CD8-positive, alpha-beta memory T cell (primary cell): ENCODE results near the gene RUNX3. TPM values are rescaled to one million over a fixed set of nuclear protein-coding genes. Genes with fewer than 3 reads are reported as not detected.

Source experiments
- CTCF ChIA-PET: fragments of 350-600 bp; sonication (Branson Sonifier 250); formaldehyde crosslinking; loops from one replicate; lab custom pipeline; 2021; ENCODE audit warnings: antibody characterized with exemption; lab: Charles Lee
- POLR2A ChIA-PET: fragments of 350-600 bp; sonication (Branson Sonifier 250); formaldehyde crosslinking; loops from one replicate; lab custom pipeline; 2021; ENCODE audit warnings: antibody characterized with exemption; lab: Charles Lee
- DNase-seq, 5 donors: peaks; one replicate each; pipeline versions ENCODE4 v3.0.0 to v3.0.0-alpha.2; 2020 to 2022; ENCODE audit warnings: mixed read lengths in 1 of 5
- H3K27ac ChIP-seq: one replicate; pipeline ENCODE4 v1.7.0; 2013; ENCODE audit warnings: low read depth, mild to moderate bottlenecking, low read length, moderate library complexity
- H3K27me3 ChIP-seq: 2 replicates; pipeline ENCODE4 v1.7.0; 2013; ENCODE audit warnings: low read length, mild to moderate bottlenecking; ENCODE audit not compliant: insufficient read depth, poor library complexity, severe bottlenecking
- H3K36me3 ChIP-seq: 2 replicates; pipeline ENCODE4 v1.7.0; 2013; ENCODE audit warnings: mild to moderate bottlenecking, low read length, moderate library complexity; ENCODE audit not compliant: insufficient read depth
- H3K4me1 ChIP-seq: 2 replicates; pipeline ENCODE4 v1.7.0; 2013; ENCODE audit warnings: mild to moderate bottlenecking, low read length, moderate library complexity; ENCODE audit not compliant: insufficient read depth
- H3K4me3 ChIP-seq: 2 replicates; pipeline ENCODE4 v1.7.0; 2013; ENCODE audit warnings: mild to moderate bottlenecking, low read length
- H3K9me3 ChIP-seq: 2 replicates; pipeline ENCODE4 v1.7.0; 2013; ENCODE audit warnings: mild to moderate bottlenecking, low read length
- H3K27ac Mint-ChIP-seq, 8 donors: one replicate each; pipeline ENCODE4 v1.8.0; 2020 to 2021; ENCODE audit warnings: mixed read lengths in 8 of 8, mild to moderate bottlenecking in 6 of 8, inconsistent platforms in 3 of 8, moderate library complexity in 3 of 8
- H3K27me3 Mint-ChIP-seq, 2 donors: one replicate each; pipeline ENCODE4 v1.8.0; 2020 to 2021; ENCODE audit warnings: mixed read lengths in 2 of 2, mild to moderate bottlenecking in 1 of 2, moderate library complexity in 1 of 2
- H3K36me3 Mint-ChIP-seq, 3 donors: one replicate each; pipeline ENCODE4 v1.8.0; 2020 to 2021; ENCODE audit warnings: mixed read lengths in 3 of 3, inconsistent platforms in 1 of 3, mild to moderate bottlenecking in 1 of 3
- H3K4me1 Mint-ChIP-seq, 3 donors: one replicate each; pipeline ENCODE4 v1.8.0; 2020 to 2021; ENCODE audit warnings: mixed read lengths in 3 of 3, inconsistent platforms in 1 of 3, mild to moderate bottlenecking in 1 of 3
- H3K4me3 Mint-ChIP-seq, 7 donors: one replicate each; pipeline ENCODE4 v1.8.0; 2020 to 2021; ENCODE audit warnings: mixed read lengths in 7 of 7, mild to moderate bottlenecking in 6 of 7, moderate library complexity in 4 of 7, inconsistent platforms in 2 of 7
- H3K9me3 Mint-ChIP-seq, 5 donors: one replicate each; pipeline ENCODE4 v1.8.0; 2020 to 2022; ENCODE audit warnings: mixed read lengths in 5 of 5, mild to moderate bottlenecking in 3 of 5, moderate library complexity in 2 of 5, inconsistent platforms in 1 of 5
- polyA plus RNA-seq: library from polyadenylated mRNA; unstranded; fragments of 300-500 nt; fragmentation: Illumina TruSeq; gene quantifications from one replicate; pipeline ENCODE4 v1.2.3, GENCODE V29; 2021
- total RNA-seq, 2 experiments: library from RNA; stranded (reverse); gene quantifications; one replicate each; pipeline ENCODE4 v1.2.3, GENCODE V29; 2021

RUNX3 gene
- total and polyA plus RNA-seq, 3 experiments from 2014 or later: 107 to 241 (median 218) TPM

GRCh38 chr1:24898152-24898908, 31.7 kb downstream of the RUNX3 start:
- Histone ChIP-seq H3K4me3 (no peak overlapping the region), H3K4me1 (peaks cover 30% of the 10 kb centered on the region), H3K27ac (no peak overlapping the region), H3K9me3 (no peaks in the 10 kb centered on the region), H3K36me3 (peaks cover 3% of the 10 kb centered on the region), H3K27me3 (no peaks in the 10 kb centered on the region)
- peak overlapping the region in 4 of 7 donors; percentile 28 to 68 (median 56) for H3K4me3 Mint-ChIP-seq
- peaks cover 45 to 63% (median 47%) of the 10 kb centered on the region in 3 donors for H3K4me1 Mint-ChIP-seq
- ChIA-PET POLR2A (interaction anchor here (0.9 to 4.2 kb wide), 3 partner anchors 13 to 31 kb away, joined by 3 to 36 read pairs (median 17); partner anchors contain the start of gene RUNX3), CTCF (interaction anchor here (0.6 to 4.7 kb wide), 19 partner anchors 13 to 255 kb away, joined by 3 to 39 read pairs (median 5); partner anchors contain the start of gene RUNX3)
- peak overlapping the region; percentile 44 to 94 (median 87) for H3K27ac Mint-ChIP-seq
- no peaks in the 10 kb centered on the region for H3K9me3 Mint-ChIP-seq
- H3K27me3 Mint-ChIP-seq: peaks cover 0 to 4% of the 10 kb centered on the region in 2 donors
- peaks cover 0 to 38% (median 4%) of the 10 kb centered on the region in 3 donors for H3K36me3 Mint-ChIP-seq
- peak in 3 of 5 donors; percentile 36 to 60 (median 43) for DNase-seq

GRCh38 chr1:24897263-24898151, 32.6 kb downstream of the RUNX3 start:
- no peak overlapping the region for H3K4me3 ChIP-seq
- no peaks in the 10 kb centered on the region for H3K9me3 ChIP-seq
- Mint-ChIP-seq H3K36me3 (peaks cover 6 to 35% (median 11%) of the 10 kb centered on the region in 3 donors), H3K27me3 (peaks cover 0 to 5% of the 10 kb centered on the region in 2 donors), H3K27ac (peak overlapping the region in 7 of 8 donors; percentile 53 to 94 (median 84)), H3K4me3 (no peak overlapping the region), H3K9me3 (peaks cover 4 to 7% (median 6%) of the 10 kb centered on the region in 5 donors), H3K4me1 (peaks cover 43 to 56% (median 47%) of the 10 kb centered on the region in 3 donors)
- H3K27ac ChIP-seq: no peak overlapping the region
- no peaks in the 10 kb centered on the region for H3K27me3 ChIP-seq
- no peak for DNase-seq
- CTCF ChIA-PET: interaction anchor here (0.8 to 4.7 kb wide), 21 partner anchors 14 to 306 kb away, joined by 3 to 39 read pairs (median 4); partner anchors contain the start of gene RUNX3
- no peaks in the 10 kb centered on the region for H3K36me3 ChIP-seq
- POLR2A ChIA-PET: interaction anchor here (3.2 to 4.2 kb wide), 2 partner anchors 14 to 32 kb away, joined by 17 to 36 read pairs; partner anchors contain the start of gene RUNX3
- H3K4me1 ChIP-seq: peaks cover 30% of the 10 kb centered on the region

GRCh38 chr1:24896596-24897262, 33.3 kb downstream of the RUNX3 start:
- H3K4me1 ChIP-seq: peaks cover 30% of the 10 kb centered on the region
- H3K36me3 ChIP-seq: no peaks in the 10 kb centered on the region
- peak overlapping the region in 6 of 8 donors; percentile 33 to 91 (median 78) for H3K27ac Mint-ChIP-seq
- DNase-seq: no peak
- CTCF ChIA-PET: interaction anchor here (0.8 to 4.7 kb wide), 9 partner anchors 15 to 307 kb away, joined by 3 to 39 read pairs (median 4); no protein-coding TSS in a partner anchor
- POLR2A ChIA-PET: no interaction called here
- peaks cover 7 to 29% (median 19%) of the 10 kb centered on the region in 3 donors for H3K36me3 Mint-ChIP-seq
- peak overlapping the region in 1 of 7 donors; percentile 59 for H3K4me3 Mint-ChIP-seq
- H3K9me3 Mint-ChIP-seq: peaks cover 6 to 11% (median 8%) of the 10 kb centered on the region in 5 donors
- H3K4me3 ChIP-seq: no peak overlapping the region
- H3K4me1 Mint-ChIP-seq: peaks cover 41 to 50% (median 47%) of the 10 kb centered on the region in 3 donors
- no peaks in the 10 kb centered on the region for H3K9me3 ChIP-seq
- H3K27me3 ChIP-seq: no peaks in the 10 kb centered on the region
- H3K27ac ChIP-seq: no peak overlapping the region
- H3K27me3 Mint-ChIP-seq: peaks cover 0 to 5% of the 10 kb centered on the region in 2 donors

GRCh38 chr1:24896176-24896575, 33.9 kb downstream of the RUNX3 start:
- Histone ChIP-seq H3K27ac (no peak overlapping the region), H3K27me3 (no peaks in the 10 kb centered on the region), H3K9me3 (no peaks in the 10 kb centered on the region), H3K4me1 (peaks cover 30% of the 10 kb centered on the region), H3K4me3 (no peak overlapping the region), H3K36me3 (no peaks in the 10 kb centered on the region)
- peaks cover 6 to 13% (median 8%) of the 10 kb centered on the region in 5 donors for H3K9me3 Mint-ChIP-seq
- peaks cover 0 to 3% of the 10 kb centered on the region in 2 donors for H3K27me3 Mint-ChIP-seq
- H3K27ac Mint-ChIP-seq: peak overlapping the region in 7 of 8 donors; percentile 13 to 91 (median 77)
- ChIA-PET POLR2A (no interaction called here), CTCF (interaction anchor here (1.0 to 4.7 kb wide), 6 partner anchors 15 to 307 kb away, joined by 3 to 39 read pairs (median 4); no protein-coding TSS in a partner anchor)
- peaks cover 7 to 23% (median 22%) of the 10 kb centered on the region in 3 donors for H3K36me3 Mint-ChIP-seq
- peak overlapping the region in 3 of 7 donors; percentile 20 to 59 (median 24) for H3K4me3 Mint-ChIP-seq
- peaks cover 38 to 45% (median 43%) of the 10 kb centered on the region in 3 donors for H3K4me1 Mint-ChIP-seq
- DNase-seq: no peak

- Histone ChIP-seq H3K36me3 (no peaks in the 10 kb centered on the region), H3K9me3 (no peaks in the 10 kb centered on the region), H3K27me3 (no peaks in the 10 kb centered on the region), H3K4me1 (peaks cover 29% of the 10 kb centered on the region), H3K27ac (no peak overlapping the region), H3K4me3 (no peak overlapping the region)
- peaks cover 37 to 39% (median 39%) of the 10 kb centered on the region in 3 donors for H3K4me1 Mint-ChIP-seq
- CTCF ChIA-PET: interaction anchor here (1.0 to 4.7 kb wide), 3 partner anchors 16 to 47 kb away, joined by 4 to 39 read pairs (median 30); no protein-coding TSS in a partner anchor
- peak overlapping the region in 2 of 8 donors; percentile 73 to 78 for H3K27ac Mint-ChIP-seq
- POLR2A ChIA-PET: no interaction called here
- peaks cover 0 to 3% of the 10 kb centered on the region in 2 donors for H3K27me3 Mint-ChIP-seq
- H3K36me3 Mint-ChIP-seq: peaks cover 7 to 24% (median 17%) of the 10 kb centered on the region in 3 donors
- no peak for DNase-seq
- peaks cover 6 to 15% (median 8%) of the 10 kb centered on the region in 5 donors for H3K9me3 Mint-ChIP-seq
- H3K4me3 Mint-ChIP-seq: no peak overlapping the region
Observed at GRCh38 chr1:24895511-24895910, 34.6 kb downstream of the RUNX3 start.

- ChIA-PET POLR2A (no interaction called here), CTCF (no interaction called here)
- peaks cover 23 to 25% (median 24%) of the 10 kb centered on the region in 3 donors for H3K4me1 Mint-ChIP-seq
- H3K4me3 Mint-ChIP-seq: peak overlapping the region in 1 of 7 donors; percentile 18
- Histone ChIP-seq H3K4me1 (peaks cover 15% of the 10 kb centered on the region), H3K4me3 (no peak overlapping the region), H3K9me3 (no peaks in the 10 kb centered on the region), H3K27me3 (no peaks in the 10 kb centered on the region), H3K36me3 (no peaks in the 10 kb centered on the region), H3K27ac (no peak overlapping the region)
- H3K36me3 Mint-ChIP-seq: peaks cover 7 to 26% (median 8%) of the 10 kb centered on the region in 3 donors
- H3K27me3 Mint-ChIP-seq: peaks cover 0 to 3% of the 10 kb centered on the region in 2 donors
- peak overlapping the region in 1 of 8 donors; percentile 67 for H3K27ac Mint-ChIP-seq
- peaks cover 6 to 15% (median 8%) of the 10 kb centered on the region in 5 donors for H3K9me3 Mint-ChIP-seq
- DNase-seq: no peak
Observed at GRCh38 chr1:24894002-24894401, 36.1 kb downstream of the RUNX3 start.

- Mint-ChIP-seq H3K4me1 (peaks cover 17 to 22% (median 19%) of the 10 kb centered on the region in 3 donors), H3K9me3 (peaks cover 6 to 15% (median 8%) of the 10 kb centered on the region in 5 donors), H3K27me3 (peaks cover 0 to 3% of the 10 kb centered on the region in 2 donors), H3K27ac (peak overlapping the region in 2 of 8 donors; percentile 35 to 67), H3K36me3 (peaks cover 7 to 28% (median 8%) of the 10 kb centered on the region in 3 donors), H3K4me3 (no peak overlapping the region)
- peaks cover 9% of the 10 kb centered on the region for H3K4me1 ChIP-seq
- ChIA-PET CTCF (no interaction called here), POLR2A (no interaction called here)
- DNase-seq: no peak
- no peak overlapping the region for H3K4me3 ChIP-seq
- H3K27me3 ChIP-seq: no peaks in the 10 kb centered on the region
- no peaks in the 10 kb centered on the region for H3K36me3 ChIP-seq
- no peak overlapping the region for H3K27ac ChIP-seq
- no peaks in the 10 kb centered on the region for H3K9me3 ChIP-seq
Observed at GRCh38 chr1:24893431-24893830, 36.6 kb downstream of the RUNX3 start.
